ENCODE data around the gene SPATS2L. TPM values are rescaled to one million over a fixed set of nuclear protein-coding genes. Genes with fewer than 3 reads are reported as not detected.

The SPATS2L gene
- total and polyA plus RNA-seq, 2 experiments from 2014 or later: 118 to 154 TPM

DNA sequence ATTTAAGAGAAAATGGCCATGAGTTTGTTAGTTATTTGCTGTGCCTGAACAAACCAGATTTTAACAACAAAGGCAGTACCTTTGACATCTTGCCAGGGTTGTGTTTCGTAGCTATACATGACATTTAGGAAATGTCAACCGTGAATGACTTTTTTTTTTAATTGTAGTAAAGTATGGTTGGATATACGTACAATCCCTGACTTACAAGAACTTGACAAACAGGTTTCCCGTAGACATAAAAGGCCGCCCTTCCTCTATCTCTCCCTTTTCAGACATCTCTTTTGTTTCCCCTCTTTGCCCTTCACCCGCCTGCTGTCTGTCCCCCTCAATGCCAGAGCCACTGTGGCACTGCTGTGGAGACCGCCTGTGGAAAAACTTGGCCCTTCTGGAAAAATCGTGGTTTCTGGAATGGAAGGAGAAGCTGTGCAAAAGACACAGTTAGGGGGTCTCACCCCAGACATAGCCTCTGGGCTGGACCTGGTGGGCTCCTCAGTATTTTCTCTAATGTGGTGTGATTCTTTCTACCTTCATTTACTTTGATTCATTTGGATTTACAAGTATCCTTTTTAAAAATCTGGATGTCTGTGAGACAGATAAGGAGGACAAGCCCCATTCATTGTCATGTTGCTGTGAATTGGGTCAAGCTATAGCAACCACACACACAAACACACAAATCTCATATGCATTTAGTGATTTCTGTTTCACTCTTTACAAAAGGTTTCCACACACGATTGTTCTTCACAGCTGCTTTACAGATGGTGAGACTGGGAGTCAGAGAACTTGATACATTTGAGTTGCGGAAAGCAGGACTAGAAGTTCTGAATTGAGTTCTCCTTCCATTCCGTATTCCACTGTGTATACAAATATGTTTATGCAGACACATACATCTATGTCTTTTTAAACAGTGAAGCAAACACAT lies 48.6 kb downstream of the SPATS2L start:
- Mint-ChIP-seq H3K27me3 (ENCODE audit: insufficient read depth, low read depth, poor library complexity) (peaks cover 4% of the 10 kb centered on the region), H3K36me3 (ENCODE audit: low read depth) (peaks cover 16% of the 10 kb centered on the region), H3K9me3 (no peaks in the 10 kb centered on the region), H3K4me3 (peak overlapping the region; percentile 44; the same call in 2 of the 3 replicates), H3K27ac (peak overlapping the region; percentile 93), H3K4me1 (peaks cover 84% of the 10 kb centered on the region)
- Histone ChIP-seq H3K36me3 (ENCODE audit: insufficient read depth) (no peaks in the 10 kb centered on the region), H3K27ac (ENCODE audit: low read depth) (peak overlapping the region; percentile 80), H3K27me3 (ENCODE audit: insufficient read depth) (no peaks in the 10 kb centered on the region), H3K79me2 (replicated peaks; ENCODE audit: insufficient read depth) (peaks cover 98% of the 10 kb centered on the region), H3F3A (replicated peaks; ENCODE audit: low read depth) (no peaks in the 10 kb centered on the region), H4K20me1 (replicated peaks; ENCODE audit: insufficient read depth) (no peaks in the 10 kb centered on the region), H3K4me3 (no peak overlapping the region), H3K4me1 (ENCODE audit: insufficient read depth) (peaks cover 81% of the 10 kb centered on the region), H3K9me2 (ENCODE audit: insufficient read depth) (no peaks in the 10 kb centered on the region), H3K4me2 (peak overlapping the region; percentile 34), H2AFZ (no peak overlapping the region)
- TF ChIP-seq POLR2AphosphoS5 (IDR thresholded peaks at IDR 0.05; ENCODE audit: low read depth): no peak
- no peak for TF ChIP-seq CREB1 (CRISPR knock-in tag; IDR thresholded peaks at IDR 0.05; ENCODE audit: low read depth)
- TF ChIP-seq, protein P1, sequence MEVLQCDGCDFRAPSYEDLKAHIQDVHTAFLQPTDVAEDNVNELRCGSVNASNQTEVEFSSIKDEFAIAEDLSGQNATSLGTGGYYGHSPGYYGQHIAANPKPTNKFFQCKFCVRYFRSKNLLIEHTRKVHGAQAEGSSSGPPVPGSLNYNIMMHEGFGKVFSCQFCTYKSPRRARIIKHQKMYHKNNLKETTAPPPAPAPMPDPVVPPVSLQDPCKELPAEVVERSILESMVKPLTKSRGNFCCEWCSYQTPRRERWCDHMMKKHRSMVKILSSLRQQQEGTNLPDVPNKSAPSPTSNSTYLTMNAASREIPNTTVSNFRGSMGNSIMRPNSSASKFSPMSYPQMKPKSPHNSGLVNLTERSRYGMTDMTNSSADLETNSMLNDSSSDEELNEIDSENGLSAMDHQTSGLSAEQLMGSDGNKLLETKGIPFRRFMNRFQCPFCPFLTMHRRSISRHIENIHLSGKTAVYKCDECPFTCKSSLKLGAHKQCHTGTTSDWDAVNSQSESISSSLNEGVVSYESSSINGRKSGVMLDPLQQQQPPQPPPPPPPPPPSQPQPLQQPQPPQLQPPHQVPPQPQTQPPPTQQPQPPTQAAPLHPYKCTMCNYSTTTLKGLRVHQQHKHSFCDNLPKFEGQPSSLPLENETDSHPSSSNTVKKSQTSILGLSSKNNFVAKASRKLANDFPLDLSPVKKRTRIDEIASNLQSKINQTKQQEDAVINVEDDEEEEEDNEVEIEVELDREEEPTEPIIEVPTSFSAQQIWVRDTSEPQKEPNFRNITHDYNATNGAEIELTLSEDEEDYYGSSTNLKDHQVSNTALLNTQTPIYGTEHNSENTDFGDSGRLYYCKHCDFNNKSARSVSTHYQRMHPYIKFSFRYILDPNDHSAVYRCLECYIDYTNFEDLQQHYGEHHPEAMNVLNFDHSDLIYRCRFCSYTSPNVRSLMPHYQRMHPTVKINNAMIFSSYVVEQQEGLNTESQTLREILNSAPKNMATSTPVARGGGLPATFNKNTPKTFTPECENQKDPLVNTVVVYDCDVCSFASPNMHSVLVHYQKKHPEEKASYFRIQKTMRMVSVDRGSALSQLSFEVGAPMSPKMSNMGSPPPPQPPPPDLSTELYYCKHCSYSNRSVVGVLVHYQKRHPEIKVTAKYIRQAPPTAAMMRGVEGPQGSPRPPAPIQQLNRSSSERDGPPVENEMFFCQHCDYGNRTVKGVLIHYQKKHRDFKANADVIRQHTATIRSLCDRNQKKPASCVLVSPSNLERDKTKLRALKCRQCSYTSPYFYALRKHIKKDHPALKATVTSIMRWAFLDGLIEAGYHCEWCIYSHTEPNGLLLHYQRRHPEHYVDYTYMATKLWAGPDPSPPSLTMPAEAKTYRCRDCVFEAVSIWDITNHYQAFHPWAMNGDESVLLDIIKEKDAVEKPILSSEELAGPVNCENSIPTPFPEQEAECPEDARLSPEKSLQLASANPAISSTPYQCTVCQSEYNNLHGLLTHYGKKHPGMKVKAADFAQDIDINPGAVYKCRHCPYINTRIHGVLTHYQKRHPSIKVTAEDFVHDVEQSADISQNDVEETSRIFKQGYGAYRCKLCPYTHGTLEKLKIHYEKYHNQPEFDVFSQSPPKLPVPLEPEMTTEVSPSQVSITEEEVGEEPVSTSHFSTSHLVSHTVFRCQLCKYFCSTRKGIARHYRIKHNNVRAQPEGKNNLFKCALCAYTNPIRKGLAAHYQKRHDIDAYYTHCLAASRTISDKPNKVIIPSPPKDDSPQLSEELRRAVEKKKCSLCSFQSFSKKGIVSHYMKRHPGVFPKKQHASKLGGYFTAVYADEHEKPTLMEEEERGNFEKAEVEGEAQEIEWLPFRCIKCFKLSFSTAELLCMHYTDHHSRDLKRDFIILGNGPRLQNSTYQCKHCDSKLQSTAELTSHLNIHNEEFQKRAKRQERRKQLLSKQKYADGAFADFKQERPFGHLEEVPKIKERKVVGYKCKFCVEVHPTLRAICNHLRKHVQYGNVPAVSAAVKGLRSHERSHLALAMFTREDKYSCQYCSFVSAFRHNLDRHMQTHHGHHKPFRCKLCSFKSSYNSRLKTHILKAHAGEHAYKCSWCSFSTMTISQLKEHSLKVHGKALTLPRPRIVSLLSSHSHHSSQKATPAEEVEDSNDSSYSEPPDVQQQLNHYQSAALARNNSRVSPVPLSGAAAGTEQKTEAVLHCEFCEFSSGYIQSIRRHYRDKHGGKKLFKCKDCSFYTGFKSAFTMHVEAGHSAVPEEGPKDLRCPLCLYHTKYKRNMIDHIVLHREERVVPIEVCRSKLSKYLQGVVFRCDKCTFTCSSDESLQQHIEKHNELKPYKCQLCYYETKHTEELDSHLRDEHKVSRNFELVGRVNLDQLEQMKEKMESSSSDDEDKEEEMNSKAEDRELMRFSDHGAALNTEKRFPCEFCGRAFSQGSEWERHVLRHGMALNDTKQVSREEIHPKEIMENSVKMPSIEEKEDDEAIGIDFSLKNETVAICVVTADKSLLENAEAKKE (CRISPR knock-in tag; IDR thresholded peaks at IDR 0.05): no peak
- TF ChIP-seq NANOG (IDR thresholded peaks at IDR 0.05; ENCODE audit: borderline replicate concordance): no peak
- TF ChIP-seq CTCF (conservative IDR thresholded peaks at IDR 0.05; ENCODE audit: low read depth in 2 of 2): no peak
- TF ChIP-seq REST (IDR thresholded peaks at IDR 0.05; ENCODE audit: unreplicated experiment): no peak
- no peak for TF ChIP-seq EZH2 (IDR thresholded peaks at IDR 0.05; ENCODE audit: low read depth, unreplicated experiment)
- TF ChIP-seq ETS1 (IDR thresholded peaks at IDR 0.05): no peak
- TF ChIP-seq STAT1 (IDR thresholded peaks at IDR 0.05; ENCODE audit: unreplicated experiment): no peak
- TF ChIP-seq ZNF114 (CRISPR knock-in tag; IDR thresholded peaks at IDR 0.05): no peak
- TF ChIP-seq JUNB (IDR thresholded peaks at IDR 0.05; ENCODE audit: unreplicated experiment): no peak
- no peak for TF ChIP-seq ZNF331 (CRISPR knock-in tag; IDR thresholded peaks at IDR 0.05; ENCODE audit: low read depth)
- TF ChIP-seq EZH2phosphoT487 (IDR thresholded peaks at IDR 0.05; ENCODE audit: unreplicated experiment): no peak
- ATAC-seq (peak; percentile 43), DNase-seq (ENCODE audit: low spot score) (peak; percentile 48)

Measured in GM23338 (cell line).